Testis (tissue), 2 donors: Measurements from ENCODE around the gene DPP10.

ENCODE experiments used
- POLR2A ChIP-seq: fragments of 450-650 bp; IDR thresholded peaks from one replicate; pipeline ENCODE4 v1.6.1; 2017; ENCODE audit warnings: antibody characterized with exemption, mild to moderate bottlenecking, moderate library complexity
- TF ChIP-seq, protein P1 (sequence below), 3 experiments: fragments of 450-650 bp in 2 of 3; fragments of 200-600 bp in 1 of 3; sonication (generic) in 1 of 3; IDR thresholded peaks; one replicate each; pipeline ENCODE4 v1.5.1; 2016 to 2019; ENCODE audit warnings: antibody characterized with exemption in 3 of 3, mild to moderate bottlenecking in 2 of 3, moderate library complexity in 1 of 3

DNA sequence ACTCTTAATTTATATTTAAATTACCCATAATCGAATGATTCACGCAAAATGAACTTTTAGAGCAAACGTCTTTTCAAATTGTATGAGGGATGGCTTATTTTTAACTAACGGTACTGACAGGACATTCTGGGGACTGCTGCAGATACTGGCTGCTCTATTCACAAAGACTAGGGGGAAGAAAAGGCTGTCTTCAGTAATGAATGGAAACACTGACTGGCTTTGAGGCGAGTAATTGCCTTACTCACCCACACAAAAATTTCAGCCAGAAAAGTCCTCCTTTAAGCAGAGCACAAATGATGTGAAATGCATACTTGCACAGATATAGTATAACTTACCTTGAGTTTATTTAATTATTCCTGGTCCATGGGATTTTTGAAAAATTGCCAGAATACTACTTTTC is 852.6 kb downstream of the DPP10 start:
- TF ChIP-seq, protein P1, sequence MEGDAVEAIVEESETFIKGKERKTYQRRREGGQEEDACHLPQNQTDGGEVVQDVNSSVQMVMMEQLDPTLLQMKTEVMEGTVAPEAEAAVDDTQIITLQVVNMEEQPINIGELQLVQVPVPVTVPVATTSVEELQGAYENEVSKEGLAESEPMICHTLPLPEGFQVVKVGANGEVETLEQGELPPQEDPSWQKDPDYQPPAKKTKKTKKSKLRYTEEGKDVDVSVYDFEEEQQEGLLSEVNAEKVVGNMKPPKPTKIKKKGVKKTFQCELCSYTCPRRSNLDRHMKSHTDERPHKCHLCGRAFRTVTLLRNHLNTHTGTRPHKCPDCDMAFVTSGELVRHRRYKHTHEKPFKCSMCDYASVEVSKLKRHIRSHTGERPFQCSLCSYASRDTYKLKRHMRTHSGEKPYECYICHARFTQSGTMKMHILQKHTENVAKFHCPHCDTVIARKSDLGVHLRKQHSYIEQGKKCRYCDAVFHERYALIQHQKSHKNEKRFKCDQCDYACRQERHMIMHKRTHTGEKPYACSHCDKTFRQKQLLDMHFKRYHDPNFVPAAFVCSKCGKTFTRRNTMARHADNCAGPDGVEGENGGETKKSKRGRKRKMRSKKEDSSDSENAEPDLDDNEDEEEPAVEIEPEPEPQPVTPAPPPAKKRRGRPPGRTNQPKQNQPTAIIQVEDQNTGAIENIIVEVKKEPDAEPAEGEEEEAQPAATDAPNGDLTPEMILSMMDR (IDR thresholded peaks at IDR 0.05): no peak
- TF ChIP-seq POLR2A: no peak
